ENCODE data around the gene PADI4.
A peak's percentile ranks its signal among the peaks of the same experiment; 100 is the strongest.

Gene PADI4

GRCh38 chr1:17307946-17308345 lies at the start of gene PADI4:
Gene PADI4, plus strand, starts transcription at chr1:17308197. Its CDS starts 26 bp downstream, at chr1:17308223.
- DNase-seq = no peak

- DNase-seq = no peak
Measured at GRCh38 chr1:17258758-17259130, 49.3 kb upstream of the PADI4 start.

- DNase-seq = no peak
Measured at GRCh38 chr1:17259233-17259873, 48.6 kb upstream of the PADI4 start.

- no peak for DNase-seq
Measured at GRCh38 chr1:17260264-17260663, 47.7 kb upstream of the PADI4 start.

GRCh38 chr1:17260738-17261137 lies 47.3 kb upstream of the PADI4 start:
- DNase-seq = no peak

- no peak for DNase-seq
Measured at GRCh38 chr1:17263936-17264335, 44.1 kb upstream of the PADI4 start.

GRCh38 chr1:17264470-17264869 lies 43.5 kb upstream of the PADI4 start:
- no peak for DNase-seq

- DNase-seq = no peak
Measured at GRCh38 chr1:17265162-17265561, 42.8 kb upstream of the PADI4 start.

GRCh38 chr1:17265950-17266349 lies 42.0 kb upstream of the PADI4 start:
- no peak for DNase-seq

- DNase-seq = no peak
Measured at GRCh38 chr1:17270891-17271765, 36.9 kb upstream of the PADI4 start.

- no peak for DNase-seq
Measured at GRCh38 chr1:17272066-17272465, 35.9 kb upstream of the PADI4 start.

GRCh38 chr1:17272646-17273045 lies 35.4 kb upstream of the PADI4 start:
- DNase-seq = no peak

GRCh38 chr1:17273096-17273495 lies 34.9 kb upstream of the PADI4 start:
- DNase-seq = no peak

GRCh38 chr1:17274186-17275170 lies 33.5 kb upstream of the PADI4 start:
- DNase-seq = no peak

GRCh38 chr1:17276568-17276967 lies 31.4 kb upstream of the PADI4 start:
- DNase-seq = no peak

GRCh38 chr1:17277511-17278159 lies 30.4 kb upstream of the PADI4 start:
- DNase-seq = no peak

- DNase-seq = no peak
Measured at GRCh38 chr1:17278996-17279830, 28.8 kb upstream of the PADI4 start.

- DNase-seq = no peak
Measured at GRCh38 chr1:17280436-17280835, 27.6 kb upstream of the PADI4 start.

GRCh38 chr1:17280894-17281293 lies 27.1 kb upstream of the PADI4 start:
- no peak for DNase-seq

- DNase-seq = peak; percentile 93
Measured at GRCh38 chr1:17281775-17282181, 26.2 kb upstream of the PADI4 start.

GRCh38 chr1:17282836-17283235 lies 25.2 kb upstream of the PADI4 start:
- no peak for DNase-seq

GRCh38 chr1:17286646-17287045 lies 21.4 kb upstream of the PADI4 start:
- DNase-seq = no peak
